ENCODE measurements around the gene ZFHX3.

The ZFHX3 gene

DNA sequence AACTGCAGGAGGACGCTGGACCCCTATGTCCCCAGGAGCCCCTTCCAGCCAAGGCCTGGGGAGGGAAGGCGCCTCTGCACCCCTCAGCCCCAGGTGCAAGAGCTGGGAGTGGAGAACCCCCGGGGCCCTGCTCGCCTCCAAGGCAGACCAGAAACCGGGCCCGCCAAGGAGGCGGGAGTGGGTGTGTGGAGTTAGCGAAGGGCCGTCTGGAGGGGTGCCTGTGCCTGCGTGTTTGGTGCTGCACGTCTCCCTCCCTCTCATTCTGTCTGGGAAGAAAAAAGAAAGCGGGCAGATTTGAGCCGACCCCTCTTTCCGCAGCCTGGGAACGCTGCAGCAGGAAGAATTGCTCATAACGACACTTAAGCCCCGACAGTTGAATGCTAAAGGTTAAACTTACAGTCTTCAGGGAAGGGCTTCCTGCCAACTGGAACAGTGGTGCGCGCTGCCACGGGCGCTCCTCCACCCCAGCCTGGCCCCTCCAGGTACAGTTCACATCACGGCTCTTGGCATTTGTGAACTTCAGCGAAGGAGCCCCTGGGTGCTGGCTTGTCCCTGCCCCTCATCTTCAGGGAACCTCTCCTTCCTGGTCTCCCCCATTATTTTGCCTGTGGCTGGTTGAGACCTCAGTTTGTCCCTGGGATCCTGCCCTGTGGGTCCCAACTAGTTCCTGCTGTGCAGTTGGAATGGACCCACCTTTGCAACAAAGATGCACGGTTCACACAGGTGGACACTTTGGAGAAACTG is 19.2 kb upstream of the ZFHX3 start:
- DNase-seq (ENCODE audit: extremely low read depth, low read depth) = no peak
- TF ChIP-seq, protein P1, sequence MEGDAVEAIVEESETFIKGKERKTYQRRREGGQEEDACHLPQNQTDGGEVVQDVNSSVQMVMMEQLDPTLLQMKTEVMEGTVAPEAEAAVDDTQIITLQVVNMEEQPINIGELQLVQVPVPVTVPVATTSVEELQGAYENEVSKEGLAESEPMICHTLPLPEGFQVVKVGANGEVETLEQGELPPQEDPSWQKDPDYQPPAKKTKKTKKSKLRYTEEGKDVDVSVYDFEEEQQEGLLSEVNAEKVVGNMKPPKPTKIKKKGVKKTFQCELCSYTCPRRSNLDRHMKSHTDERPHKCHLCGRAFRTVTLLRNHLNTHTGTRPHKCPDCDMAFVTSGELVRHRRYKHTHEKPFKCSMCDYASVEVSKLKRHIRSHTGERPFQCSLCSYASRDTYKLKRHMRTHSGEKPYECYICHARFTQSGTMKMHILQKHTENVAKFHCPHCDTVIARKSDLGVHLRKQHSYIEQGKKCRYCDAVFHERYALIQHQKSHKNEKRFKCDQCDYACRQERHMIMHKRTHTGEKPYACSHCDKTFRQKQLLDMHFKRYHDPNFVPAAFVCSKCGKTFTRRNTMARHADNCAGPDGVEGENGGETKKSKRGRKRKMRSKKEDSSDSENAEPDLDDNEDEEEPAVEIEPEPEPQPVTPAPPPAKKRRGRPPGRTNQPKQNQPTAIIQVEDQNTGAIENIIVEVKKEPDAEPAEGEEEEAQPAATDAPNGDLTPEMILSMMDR (IDR thresholded peaks at IDR 0.05; ENCODE audit: low read depth, low read length) = no peak

DNA sequence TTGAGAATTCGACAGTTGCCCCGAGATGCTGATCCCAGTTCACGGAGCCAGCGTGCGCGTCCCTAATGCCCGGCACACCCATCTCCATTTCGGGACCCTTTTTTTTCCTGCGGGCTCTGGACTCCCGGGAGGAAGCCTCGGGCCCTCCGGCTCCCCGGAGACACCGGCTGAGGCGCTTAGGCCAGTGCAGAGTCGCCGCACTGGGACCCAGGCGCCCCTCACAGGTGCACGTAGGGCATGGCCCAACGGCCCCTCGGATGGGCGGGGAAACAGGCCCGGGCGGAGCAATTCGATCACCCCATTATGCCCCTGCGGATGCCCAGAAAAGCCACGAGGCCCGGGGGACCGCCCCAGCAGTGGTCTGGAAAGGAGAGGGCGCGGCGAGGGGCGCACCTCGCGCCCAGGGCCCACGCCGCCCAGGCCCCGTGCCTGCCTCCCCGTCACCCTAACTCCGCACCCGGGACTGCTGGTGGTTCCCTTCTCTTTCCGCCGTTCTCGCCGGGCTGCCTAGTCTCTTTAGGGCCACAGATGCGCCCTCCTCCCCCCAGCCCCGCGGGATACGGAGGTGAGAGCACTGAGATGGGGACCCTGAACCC is 18.5 kb upstream of the ZFHX3 start:
- TF ChIP-seq, protein P1 (IDR thresholded peaks at IDR 0.05; ENCODE audit: low read depth, low read length) = no peak
- DNase-seq (ENCODE audit: extremely low read depth, low read depth) = no peak

- TF ChIP-seq, protein P1 (IDR thresholded peaks at IDR 0.05; ENCODE audit: low read depth, low read length) = no peak
- DNase-seq (ENCODE audit: extremely low read depth, low read depth) = no peak
Measured at GRCh38 chr16:73065632-73066330, 17.9 kb upstream of the ZFHX3 start.

DNA sequence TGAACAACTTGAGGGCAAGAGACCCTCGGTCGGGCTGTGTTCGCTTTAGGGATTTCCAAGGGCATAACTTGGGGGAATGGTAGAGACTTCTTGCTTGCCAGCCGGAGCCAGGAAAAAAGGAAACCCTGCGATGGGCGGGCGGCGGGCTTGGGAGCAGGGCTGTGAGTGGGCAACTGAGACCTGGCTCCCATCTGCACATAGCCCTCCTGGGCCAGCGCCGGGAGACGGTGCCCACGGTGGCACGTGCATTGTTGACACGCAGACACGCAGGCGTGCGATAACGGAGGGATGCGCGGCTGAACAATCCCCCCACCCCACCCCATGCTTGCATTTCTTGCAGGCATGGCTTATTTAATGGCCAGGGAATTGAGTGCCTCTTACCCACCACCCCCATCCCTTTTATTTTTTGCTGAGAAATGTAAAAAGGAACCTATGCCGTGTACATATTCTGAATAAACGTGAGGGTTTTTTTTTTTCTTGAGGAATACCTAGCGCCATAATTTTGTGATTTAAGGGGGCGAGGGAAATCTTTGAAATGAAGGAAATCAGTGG is 17.1 kb upstream of the ZFHX3 start:
- DNase-seq (ENCODE audit: extremely low read depth, low read depth) = no peak
- TF ChIP-seq, protein P1 (IDR thresholded peaks at IDR 0.05; ENCODE audit: low read depth, low read length) = no peak

DNA sequence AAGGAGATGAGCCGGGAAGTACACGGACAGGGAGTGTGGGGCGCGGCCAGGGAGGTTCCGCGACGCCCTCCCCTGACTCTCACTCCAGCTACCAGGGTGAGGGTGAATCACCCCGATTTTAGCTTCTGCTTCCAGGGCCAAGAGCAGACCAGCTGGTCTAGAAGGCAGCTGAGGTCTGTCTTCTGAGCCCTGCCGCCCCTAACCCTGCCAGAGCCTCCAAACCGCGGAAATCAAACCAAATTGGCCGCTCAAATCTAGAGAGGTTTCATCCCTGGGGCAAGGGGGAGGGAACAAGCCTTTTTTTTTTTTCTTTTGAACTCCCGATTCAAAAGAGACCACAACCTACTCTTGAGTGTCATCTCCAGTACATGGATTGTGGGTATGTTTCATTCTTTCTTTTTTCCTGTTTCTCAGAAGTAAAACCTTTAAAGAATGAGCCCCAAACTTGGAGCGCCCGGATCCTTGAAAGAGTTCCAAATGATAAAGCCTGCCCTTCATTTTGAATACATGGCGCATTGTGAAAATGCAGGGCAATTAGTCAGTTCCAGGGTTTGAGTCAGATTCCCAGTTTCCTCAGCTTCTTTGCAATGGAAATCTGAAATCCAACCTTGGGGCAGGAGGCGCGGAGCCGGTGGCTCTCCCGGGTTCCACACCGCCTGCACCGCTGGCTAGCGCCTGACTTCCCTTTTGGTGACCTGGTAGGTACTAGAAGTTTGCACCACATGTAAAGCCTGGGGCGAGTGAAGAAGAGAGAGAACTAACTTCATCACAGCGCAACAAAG is 16.5 kb upstream of the ZFHX3 start:
- TF ChIP-seq, protein P1 (IDR thresholded peaks at IDR 0.05; ENCODE audit: low read depth, low read length) = no peak
- no peak for DNase-seq (ENCODE audit: extremely low read depth, low read depth)

GRCh38 chr16:73063854-73064211 is 15.9 kb upstream of the ZFHX3 start:
- TF ChIP-seq, protein P1 (IDR thresholded peaks at IDR 0.05; ENCODE audit: low read depth, low read length) = no peak
- no peak for DNase-seq (ENCODE audit: extremely low read depth, low read depth)

Data from AG09319 (cell line).